BE2C (cell line): Measurements from ENCODE around the gene CATSPERD.

Source experiments
- DNase-seq: peaks from one replicate; pipeline ENCODE4 v3.0.0-alpha.2; 2020
- H3K27me3 ChIP-seq: fragments of 250-450 bp; sonication (Bioruptor Pico); 2 replicates; pipeline ENCODE4 v1.5.1; 2020; ENCODE audit warnings: mild to moderate bottlenecking
- H3K36me3 ChIP-seq: fragments of 250-450 bp; sonication (Bioruptor Pico); 2 replicates; pipeline ENCODE4 v1.5.1; 2020; ENCODE audit warnings: mild to moderate bottlenecking
- H3K4me1 ChIP-seq: fragments of 250-450 bp; sonication (Bioruptor Pico); 2 replicates; pipeline ENCODE4 v1.5.1; 2020
- H3K4me3 ChIP-seq: 2 replicates; pipeline ENCODE4 v1.5.1; 2011; ENCODE audit warnings: low read depth, low read length
- H3K9me3 ChIP-seq: fragments of 250-450 bp; sonication (Bioruptor Pico); 2 replicates; pipeline ENCODE4 v1.5.1; 2020
- TF ChIP-seq, protein P1 (sequence below): IDR thresholded peaks from 2 replicates; pipeline ENCODE4 v1.5.1; 2012; ENCODE audit warnings: mild to moderate bottlenecking, low read depth, low read length

The CATSPERD gene

DNA sequence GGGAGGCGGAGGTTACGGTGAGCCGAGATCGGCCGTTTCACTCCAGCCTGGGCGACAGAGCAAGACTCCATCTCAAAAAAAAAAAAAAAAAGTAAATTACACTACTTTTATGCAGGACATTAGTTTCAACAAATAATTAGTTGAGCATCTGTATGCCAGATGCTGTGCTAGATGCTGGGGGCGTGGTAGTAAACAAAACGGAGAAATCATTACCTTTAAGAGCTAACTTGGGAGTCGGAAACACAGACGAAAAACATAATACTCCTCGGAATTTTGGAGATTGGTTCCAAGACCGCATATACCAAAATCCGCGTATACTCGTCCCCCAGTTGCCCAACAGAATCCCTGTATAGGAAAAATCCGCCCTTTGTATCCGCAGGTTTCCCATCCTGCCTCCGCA lies 71.8 kb downstream of the CATSPERD start:
- TF ChIP-seq, protein P1, sequence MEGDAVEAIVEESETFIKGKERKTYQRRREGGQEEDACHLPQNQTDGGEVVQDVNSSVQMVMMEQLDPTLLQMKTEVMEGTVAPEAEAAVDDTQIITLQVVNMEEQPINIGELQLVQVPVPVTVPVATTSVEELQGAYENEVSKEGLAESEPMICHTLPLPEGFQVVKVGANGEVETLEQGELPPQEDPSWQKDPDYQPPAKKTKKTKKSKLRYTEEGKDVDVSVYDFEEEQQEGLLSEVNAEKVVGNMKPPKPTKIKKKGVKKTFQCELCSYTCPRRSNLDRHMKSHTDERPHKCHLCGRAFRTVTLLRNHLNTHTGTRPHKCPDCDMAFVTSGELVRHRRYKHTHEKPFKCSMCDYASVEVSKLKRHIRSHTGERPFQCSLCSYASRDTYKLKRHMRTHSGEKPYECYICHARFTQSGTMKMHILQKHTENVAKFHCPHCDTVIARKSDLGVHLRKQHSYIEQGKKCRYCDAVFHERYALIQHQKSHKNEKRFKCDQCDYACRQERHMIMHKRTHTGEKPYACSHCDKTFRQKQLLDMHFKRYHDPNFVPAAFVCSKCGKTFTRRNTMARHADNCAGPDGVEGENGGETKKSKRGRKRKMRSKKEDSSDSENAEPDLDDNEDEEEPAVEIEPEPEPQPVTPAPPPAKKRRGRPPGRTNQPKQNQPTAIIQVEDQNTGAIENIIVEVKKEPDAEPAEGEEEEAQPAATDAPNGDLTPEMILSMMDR: no peak
- Histone ChIP-seq H3K9me3 (no peaks in the 10 kb centered on the region), H3K4me1 (no peaks in the 10 kb centered on the region), H3K4me3 (no peak overlapping the region), H3K27me3 (no peaks in the 10 kb centered on the region), H3K36me3 (peaks cover 31% of the 10 kb centered on the region)
- DNase-seq: no peak

DNA sequence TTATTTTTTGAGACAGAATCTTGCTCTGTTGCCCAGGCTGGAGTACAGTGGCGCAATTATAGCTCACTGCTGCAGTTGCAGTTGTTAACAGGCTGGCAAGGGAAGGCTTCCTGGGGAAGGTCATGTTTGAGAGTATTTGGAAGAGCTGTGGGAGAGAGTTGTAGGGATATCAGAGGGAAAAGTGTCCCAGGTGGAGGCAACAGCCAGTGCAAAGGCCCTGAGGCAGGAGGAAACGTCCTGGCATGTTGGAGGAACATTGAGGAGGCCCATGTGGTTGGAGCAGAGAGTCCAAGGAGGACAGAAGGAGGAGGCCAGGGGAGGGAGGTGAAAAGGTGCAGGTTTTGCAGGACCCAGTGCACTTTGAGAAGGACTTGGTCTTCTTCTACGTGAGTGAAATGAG lies 72.8 kb downstream of the CATSPERD start:
- H3K9me3 ChIP-seq: no peaks in the 10 kb centered on the region
- H3K4me3 ChIP-seq: no peak overlapping the region
- peaks cover 21% of the 10 kb centered on the region for H3K36me3 ChIP-seq
- TF ChIP-seq, protein P1: no peak
- no peaks in the 10 kb centered on the region for H3K4me1 ChIP-seq
- no peaks in the 10 kb centered on the region for H3K27me3 ChIP-seq
- no peak for DNase-seq

DNA sequence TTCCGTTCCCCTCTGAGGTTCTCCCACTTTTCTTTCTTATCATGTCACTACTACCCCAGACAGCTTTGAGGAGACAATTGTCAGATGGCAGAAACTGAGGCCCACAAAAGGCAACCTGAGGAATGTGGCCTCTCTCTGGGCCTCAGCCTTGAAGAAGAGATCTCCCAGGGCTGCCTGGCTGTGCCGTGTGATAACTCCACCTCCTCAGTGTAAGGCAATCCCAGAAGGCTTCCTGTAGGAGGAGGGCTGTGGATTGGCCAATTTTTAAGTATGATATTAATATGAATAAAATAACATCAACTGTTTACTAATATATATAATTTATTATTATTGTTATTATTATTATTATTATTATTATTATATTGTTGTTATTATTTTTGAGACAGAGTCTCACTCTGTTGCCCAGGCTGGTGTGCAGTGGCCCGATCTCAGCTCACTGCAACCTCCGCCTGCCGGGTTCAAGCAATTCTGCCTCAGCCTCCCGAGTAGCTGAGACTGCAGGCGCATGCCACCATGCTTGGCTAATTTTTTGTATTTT lies 75.0 kb downstream of the CATSPERD start:
- no peak for DNase-seq
- TF ChIP-seq, protein P1: no peak
- Histone ChIP-seq H3K9me3 (no peaks in the 10 kb centered on the region), H3K36me3 (no peaks in the 10 kb centered on the region), H3K4me1 (peaks cover 15% of the 10 kb centered on the region), H3K4me3 (no peak overlapping the region), H3K27me3 (no peaks in the 10 kb centered on the region)

DNA sequence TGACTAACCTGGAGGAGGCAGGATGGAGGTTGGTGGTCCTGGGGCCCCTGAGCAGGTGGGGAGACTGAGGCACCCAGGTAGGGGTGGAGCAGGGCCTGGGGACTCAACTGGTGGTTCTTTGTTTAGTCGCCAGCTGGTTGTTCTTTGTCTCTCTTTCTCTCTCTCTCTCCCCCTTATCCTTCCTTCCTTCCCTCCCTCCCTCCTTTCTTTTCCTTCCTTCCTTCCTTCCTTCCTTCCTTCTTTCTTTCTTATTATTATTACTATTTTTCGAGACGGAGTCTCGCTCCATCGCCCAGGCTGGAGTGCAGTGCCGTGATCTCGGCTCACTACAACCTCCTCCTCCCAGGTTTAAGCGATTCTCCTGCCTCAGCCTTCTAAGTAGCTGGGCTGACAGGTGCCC lies 77.8 kb downstream of the CATSPERD start:
- DNase-seq: no peak
- Histone ChIP-seq H3K4me3 (no peak overlapping the region), H3K36me3 (no peaks in the 10 kb centered on the region), H3K9me3 (no peaks in the 10 kb centered on the region), H3K27me3 (no peaks in the 10 kb centered on the region), H3K4me1 (peaks cover 24% of the 10 kb centered on the region)
- TF ChIP-seq, protein P1: no peak

DNA sequence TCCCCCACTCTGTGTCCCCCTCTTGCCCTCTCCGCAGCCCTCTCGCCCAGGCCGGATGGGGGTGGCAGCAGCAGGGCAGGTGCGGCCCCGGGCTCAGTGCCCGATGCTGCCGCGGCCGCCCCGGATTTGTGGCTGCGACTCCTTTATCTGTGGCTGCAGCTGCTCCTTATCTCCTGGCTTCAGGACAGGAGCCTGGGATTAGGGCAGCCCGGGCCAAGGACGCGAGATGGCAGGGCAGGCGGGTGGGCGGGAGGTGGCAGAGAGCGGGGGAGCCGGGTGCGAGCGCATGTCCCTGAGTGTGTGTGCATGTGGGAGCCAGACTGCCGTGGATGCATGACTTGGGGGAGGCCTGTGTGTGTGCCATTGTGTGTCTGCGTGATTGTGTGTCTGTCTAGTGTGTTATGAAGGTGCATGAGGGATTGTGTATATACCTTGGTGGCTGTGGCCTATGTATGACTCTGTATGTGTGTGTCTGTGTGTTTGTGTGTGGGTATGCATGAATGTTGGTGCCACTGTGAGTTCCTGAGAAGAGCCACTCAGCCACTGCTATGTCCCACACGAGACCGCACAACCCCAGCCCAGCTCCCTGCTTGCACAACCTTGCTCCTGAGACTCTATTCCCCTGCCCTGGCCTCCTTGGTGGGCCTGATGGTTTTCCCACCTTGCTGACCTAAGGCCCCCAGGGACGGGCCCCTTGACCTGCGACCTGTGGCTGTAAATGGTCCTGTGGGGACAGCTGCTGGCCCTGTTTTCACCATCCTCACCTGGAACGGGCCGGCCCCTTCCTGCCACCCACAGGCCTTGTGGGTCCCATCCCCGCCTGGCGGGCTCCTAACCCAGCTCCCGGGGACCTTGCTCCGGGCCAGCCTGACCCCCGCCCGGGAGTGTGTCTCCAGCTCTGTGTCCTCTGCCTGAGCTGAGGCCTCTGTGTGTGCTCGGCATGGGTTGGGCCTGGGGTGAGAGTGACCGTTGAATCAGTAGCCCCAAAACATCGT lies 79.1 kb downstream of the CATSPERD start:
- H3K4me3 ChIP-seq: peak overlapping the region; percentile 14; the same call in 1 of the 2 replicates
- H3K36me3 ChIP-seq: no peaks in the 10 kb centered on the region
- DNase-seq: peak; percentile 87
- H3K9me3 ChIP-seq: no peaks in the 10 kb centered on the region
- TF ChIP-seq, protein P1: no peak
- H3K4me1 ChIP-seq: peaks cover 33% of the 10 kb centered on the region
- no peaks in the 10 kb centered on the region; the same call in 1 of the 2 replicates for H3K27me3 ChIP-seq
